Measurements from ENCODE around the gene EXOC8. TPM values are rescaled to one million over a fixed set of nuclear protein-coding genes. Genes with fewer than 3 reads are reported as not detected.

EXOC8 gene
- total RNA-seq, 1 experiment from 2014 or later, result 11.3 TPM

- TF ChIP-seq ZNF512 (CRISPR knock-in tag; IDR thresholded peaks at IDR 0.05; ENCODE audit: borderline replicate concordance), result no peak
- TF ChIP-seq SOX15 (CRISPR knock-in tag; IDR thresholded peaks at IDR 0.05), result no peak
- TF ChIP-seq TCF7 (CRISPR knock-in tag; IDR thresholded peaks at IDR 0.05; ENCODE audit: low read depth), result no peak
- TF ChIP-seq ZNF317 (CRISPR knock-in tag; IDR thresholded peaks at IDR 0.05; ENCODE audit: borderline replicate concordance, low read depth), result no peak
- no peak for TF ChIP-seq CREB1 (CRISPR knock-in tag; IDR thresholded peaks at IDR 0.05)
- TF ChIP-seq E2F5 (CRISPR knock-in tag; IDR thresholded peaks at IDR 0.05), result no peak
- TF ChIP-seq EMX1 (CRISPR knock-in tag; IDR thresholded peaks at IDR 0.05), result no peak
- no peak for TF ChIP-seq ZSCAN18 (CRISPR knock-in tag; IDR thresholded peaks at IDR 0.05)
- TF ChIP-seq STAT6 (CRISPR knock-in tag; conservative IDR thresholded peaks at IDR 0.05; ENCODE audit: low read depth), result no peak
These were observed 47.7 kb upstream of the EXOC8 start (continued) for GRCh38 chr1:231385416-231385748.

- ATAC-seq, result no peak
- ChIA-PET CTCF (no interaction called here), POLR2A (no interaction called here)
- Mint-ChIP-seq H3K4me3 (no peak overlapping the region), H3K9me3 (no peaks in the 10 kb centered on the region), H3K4me1 (peaks cover 2% of the 10 kb centered on the region), H3K36me3 (no peaks in the 10 kb centered on the region), H3K27me3 (ENCODE audit: low read depth) (no peaks in the 10 kb centered on the region), H3K27ac (no peak overlapping the region)
- TF ChIP-seq NR1H2 (CRISPR knock-in tag; IDR thresholded peaks at IDR 0.05) (no peak), KAT7 (CRISPR knock-in tag; IDR thresholded peaks at IDR 0.05; ENCODE audit: borderline replicate concordance) (no peak), IRF2 (CRISPR knock-in tag; IDR thresholded peaks at IDR 0.05; ENCODE audit: borderline replicate concordance, low read depth) (no peak), ZMAT4 (CRISPR knock-in tag; IDR thresholded peaks at IDR 0.05) (no peak), ELF4 (CRISPR knock-in tag; IDR thresholded peaks at IDR 0.05; ENCODE audit: low read depth) (no peak), E2F4 (CRISPR knock-in tag; IDR thresholded peaks at IDR 0.05; ENCODE audit: borderline replicate concordance, low read depth) (no peak), ZNF317 (CRISPR knock-in tag; IDR thresholded peaks at IDR 0.05; ENCODE audit: borderline replicate concordance, low read depth) (no peak), NFYB (CRISPR knock-in tag; conservative IDR thresholded peaks at IDR 0.05; ENCODE audit: low read depth) (no peak), CDX4 (CRISPR knock-in tag; IDR thresholded peaks at IDR 0.05; ENCODE audit: borderline replicate concordance) (no peak)
- DNase-seq (ENCODE audit: low spot score), result no peak
These were observed 47.2 kb upstream of the EXOC8 start for GRCh38 chr1:231384696-231385415.

All from WTC11 (cell line).